MM.1S (cell line): Measurements from ENCODE around the gene PTPRN2.

Experiments
- DNase-seq: peaks from one replicate; pipeline ENCODE4 v3.0.0-alpha.2; 2015
- H2AFZ ChIP-seq: fragments of 300-600 bp; sonication (generic); 2 replicates; pipeline ENCODE4 v1.6.0; 2016; ENCODE audit warnings: antibody characterized with exemption, low read length
- H3F3A ChIP-seq: fragments of 300-600 bp; sonication (generic); 2 replicates; pipeline ENCODE4 v1.6.1; 2016; ENCODE audit warnings: mild to moderate bottlenecking, antibody characterized with exemption, low read length, moderate library complexity, mixed read lengths; ENCODE audit not compliant: insufficient read depth
- H3K27ac ChIP-seq: fragments of 300-600 bp; sonication (generic); 2 replicates; pipeline ENCODE4 v1.5.1; 2016; ENCODE audit warnings: mild to moderate bottlenecking, low read length
- H3K27me3 ChIP-seq: fragments of 300-600 bp; sonication (generic); replicated peaks from 2 replicates; pipeline ENCODE4 v1.6.0; 2016; ENCODE audit warnings: low read length; ENCODE audit not compliant: insufficient read depth
- H3K36me3 ChIP-seq: fragments of 300-600 bp; sonication (generic); replicated peaks from 2 replicates; pipeline ENCODE4 v1.6.1; 2016; ENCODE audit warnings: mild to moderate bottlenecking, low read length, mixed read lengths; ENCODE audit not compliant: insufficient read depth
- H3K4me1 ChIP-seq: fragments of 300-600 bp; sonication (generic); 2 replicates; pipeline ENCODE4 v1.6.1; 2016; ENCODE audit warnings: low read length, mixed read lengths
- H3K4me2 ChIP-seq: fragments of 300-600 bp; sonication (generic); 2 replicates; pipeline ENCODE4 v1.6.0; 2016; ENCODE audit warnings: low read depth, low read length
- H3K4me3 ChIP-seq: fragments of 300-600 bp; sonication (generic); 2 replicates; pipeline ENCODE4 v1.5.1; 2016; ENCODE audit warnings: low read length, mixed read lengths
- H3K79me2 ChIP-seq: fragments of 300-600 bp; sonication (generic); 2 replicates; pipeline ENCODE4 v1.6.1; 2016; ENCODE audit warnings: mixed run types, low read length, mixed read lengths
- H3K9ac ChIP-seq: fragments of 300-600 bp; sonication (generic); 2 replicates; pipeline ENCODE4 v1.6.1; 2016; ENCODE audit warnings: low read length, mixed read lengths
- H3K9me2 ChIP-seq: fragments of 300-600 bp; sonication (generic); replicated peaks from 2 replicates; pipeline ENCODE4 v1.6.1; 2016; ENCODE audit warnings: mild to moderate bottlenecking, low read length, mixed read lengths; ENCODE audit not compliant: insufficient read depth
- H3K9me3 ChIP-seq: fragments of 300-600 bp; sonication (generic); replicated peaks from 2 replicates; pipeline ENCODE4 v1.6.1; 2016; ENCODE audit warnings: mild to moderate bottlenecking, low read length, mixed read lengths; ENCODE audit not compliant: insufficient read depth
- H4K20me1 ChIP-seq: fragments of 300-600 bp; sonication (generic); 2 replicates; pipeline ENCODE4 v1.6.1; 2016; ENCODE audit warnings: mild to moderate bottlenecking, low read length, moderate library complexity, mixed read lengths; ENCODE audit not compliant: insufficient read depth
- CTCF ChIP-seq: fragments of 300-600 bp; sonication (generic); IDR thresholded peaks from 2 replicates; pipeline ENCODE4 v1.5.1; 2016; ENCODE audit warnings: antibody characterized with exemption, low read length, mixed read lengths
- EZH2 ChIP-seq: fragments of 300-600 bp; sonication (generic); optimal IDR thresholded peaks from 2 replicates; pipeline ENCODE3; 2017; ENCODE audit warnings: low read depth, mild to moderate bottlenecking, antibody characterized with exemption, low read length, mixed read lengths
- EZH2phosphoT487 ChIP-seq: fragments of 300-600 bp; sonication (generic); IDR thresholded peaks from 2 replicates; pipeline ENCODE4 v1.6.1; 2018; ENCODE audit warnings: antibody characterized with exemption, low read length

Gene PTPRN2

GRCh38 chr7:158023157-158023556, 564.5 kb downstream of the PTPRN2 start:
- Histone ChIP-seq H3K27ac (peak overlapping the region; percentile 68; the same call in 1 of the 2 replicates), H4K20me1 (no peaks in the 10 kb centered on the region), H3K9me2 (no peaks in the 10 kb centered on the region), H2AFZ (peak overlapping the region; percentile 51; the same call in 1 of the 2 replicates), H3F3A (peaks cover 13% of the 10 kb centered on the region), H3K36me3 (no peaks in the 10 kb centered on the region), H3K9me3 (no peaks in the 10 kb centered on the region), H3K4me2 (peak overlapping the region; percentile 48; the same call in 1 of the 2 replicates), H3K79me2 (no peaks in the 10 kb centered on the region), H3K4me1 (peaks cover 30% of the 10 kb centered on the region), H3K27me3 (no peaks in the 10 kb centered on the region), H3K9ac (no peak overlapping the region), H3K4me3 (no peak overlapping the region)
- no peak for DNase-seq
- TF ChIP-seq EZH2phosphoT487: no peak
- no peak for TF ChIP-seq CTCF
- TF ChIP-seq EZH2: no peak

- Histone ChIP-seq H3K36me3 (no peaks in the 10 kb centered on the region), H3K4me1 (peaks cover 35% of the 10 kb centered on the region), H3F3A (peaks cover 13% of the 10 kb centered on the region), H2AFZ (no peak overlapping the region), H3K9ac (no peak overlapping the region), H3K79me2 (no peaks in the 10 kb centered on the region), H3K27ac (no peak overlapping the region), H3K9me2 (no peaks in the 10 kb centered on the region), H3K27me3 (no peaks in the 10 kb centered on the region), H3K4me2 (no peak overlapping the region), H3K9me3 (no peaks in the 10 kb centered on the region), H3K4me3 (no peak overlapping the region), H4K20me1 (no peaks in the 10 kb centered on the region)
- no peak for DNase-seq
- TF ChIP-seq EZH2 (no peak), CTCF (no peak), EZH2phosphoT487 (no peak)
Observed at GRCh38 chr7:158022601-158023000, 565.0 kb downstream of the PTPRN2 start.

- Histone ChIP-seq H3K9ac (no peak overlapping the region), H3K9me3 (no peaks in the 10 kb centered on the region), H4K20me1 (no peaks in the 10 kb centered on the region), H3K4me1 (peaks cover 43% of the 10 kb centered on the region), H3K9me2 (no peaks in the 10 kb centered on the region), H3K36me3 (no peaks in the 10 kb centered on the region), H3K4me2 (no peak overlapping the region), H3K27ac (no peak overlapping the region), H2AFZ (no peak overlapping the region), H3K79me2 (no peaks in the 10 kb centered on the region), H3F3A (peaks cover 19% of the 10 kb centered on the region), H3K27me3 (no peaks in the 10 kb centered on the region), H3K4me3 (no peak overlapping the region)
- no peak for DNase-seq
- TF ChIP-seq CTCF: no peak
- no peak for TF ChIP-seq EZH2
- no peak for TF ChIP-seq EZH2phosphoT487
Observed at GRCh38 chr7:158021836-158022235, 565.8 kb downstream of the PTPRN2 start.
